Keratinocyte (primary cell): ENCODE results near the gene PLA2G2D. TPM values are rescaled to one million over a fixed set of nuclear protein-coding genes. Genes with fewer than 3 reads are reported as not detected.

Source experiments
- DNase-seq: peaks from one replicate; pipeline ENCODE4 v3.0.0-alpha.2; 2011; ENCODE audit warnings: low read depth, missing footprints, low spot score
- FAIRE-seq: peaks from 2 replicates; lab custom pipeline; 2011; peaks lifted over from hg19 to GRCh38; lab: Jason Lieb, UNC
- H2AFZ ChIP-seq: 2 replicates; pipeline ENCODE4 v1.6.0; 2012; ENCODE audit warnings: low read length, control low read depth, inconsistent platforms; ENCODE audit not compliant: control insufficient read depth
- H3K27ac ChIP-seq: 2 replicates; pipeline ENCODE4 v1.5.1; 2011; ENCODE audit warnings: low read length; ENCODE audit not compliant: control insufficient read depth, insufficient read depth
- H3K27me3 ChIP-seq: 3 replicates; pipeline ENCODE4 v1.6.0; 2011; ENCODE audit warnings: low read length; ENCODE audit not compliant: control insufficient read depth, insufficient read depth; ENCODE audit errors: extremely low read depth
- H3K36me3 ChIP-seq, 2 experiments: 2 replicates in 1 of 2; 3 replicates in 1 of 2; pipeline ENCODE4 v1.5.1; 2011; ENCODE audit warnings: low read length in 2 of 2, mild to moderate bottlenecking in 1 of 2; ENCODE audit not compliant: control insufficient read depth in 2 of 2, insufficient read depth in 2 of 2; ENCODE audit errors: extremely low read depth in 1 of 2
- H3K4me1 ChIP-seq: 3 replicates; pipeline ENCODE4 v1.5.1; 2011; ENCODE audit warnings: low read length; ENCODE audit not compliant: control insufficient read depth, insufficient read depth; ENCODE audit errors: extremely low read depth
- H3K4me2 ChIP-seq: 3 replicates; pipeline ENCODE4 v1.6.0; 2011; ENCODE audit warnings: low read depth, low read length; ENCODE audit not compliant: control insufficient read depth, insufficient read depth; ENCODE audit errors: extremely low read depth
- H3K4me3 ChIP-seq, 3 experiments: fragments of 200-600 bp in 1 of 3; sonication (generic) in 1 of 3; 2 replicates in 2 of 3; 3 replicates in 1 of 3; pipeline ENCODE4 v1.5.1; 2011 to 2016; ENCODE audit warnings: low read length in 3 of 3, mild to moderate bottlenecking in 3 of 3, control low read depth in 2 of 3, inconsistent platforms in 1 of 3, low read depth in 1 of 3, mixed read lengths in 1 of 3, mixed run types in 1 of 3, moderate library complexity in 1 of 3; ENCODE audit not compliant: control insufficient read depth in 2 of 3, insufficient read depth in 2 of 3; ENCODE audit errors: extremely low read depth in 1 of 3
- H3K79me2 ChIP-seq: 2 replicates; pipeline ENCODE4 v1.6.0; 2012; ENCODE audit warnings: low read length; ENCODE audit not compliant: control insufficient read depth, insufficient read depth
- H3K9ac ChIP-seq: 3 replicates; pipeline ENCODE4 v1.6.0; 2011; ENCODE audit warnings: low read length; ENCODE audit not compliant: control insufficient read depth, insufficient read depth; ENCODE audit errors: extremely low read depth
- H3K9me1 ChIP-seq: 3 replicates; pipeline ENCODE4 v1.6.0; 2011; ENCODE audit warnings: low read length; ENCODE audit not compliant: control insufficient read depth, insufficient read depth; ENCODE audit errors: extremely low read depth
- H3K9me3 ChIP-seq: 2 replicates; pipeline ENCODE4 v1.5.1; 2012; ENCODE audit warnings: low read depth, low read length; ENCODE audit not compliant: control insufficient read depth
- H4K20me1 ChIP-seq: 3 replicates; pipeline ENCODE4 v1.6.0; 2011; ENCODE audit warnings: low read length; ENCODE audit not compliant: control insufficient read depth, insufficient read depth; ENCODE audit errors: extremely low read depth
- CTCF ChIP-seq, 3 experiments: IDR thresholded peaks in 1 of 3; conservative IDR thresholded peaks in 1 of 3; optimal IDR thresholded peaks in 1 of 3; 2 replicates in 2 of 3; 3 replicates in 1 of 3; pipeline versions ENCODE3 to v1.5.1; 2011; ENCODE audit warnings: low read length in 3 of 3, mild to moderate bottlenecking in 3 of 3, moderate library complexity in 2 of 3, control low read depth in 1 of 3, inconsistent platforms in 1 of 3; ENCODE audit not compliant: insufficient read depth in 2 of 3; ENCODE audit errors: extremely low read depth in 1 of 3
- EZH2 ChIP-seq: IDR thresholded peaks from one replicate; pipeline ENCODE4 v1.6.1; 2012; ENCODE audit warnings: inconsistent platforms, mild to moderate bottlenecking, low read length, moderate library complexity
- dilution Hi-C: fragments of 300-500 bp; cut with MboI; formaldehyde crosslinking; loops from one replicate; pipeline ENCODE4 v1.7.0; 2020; ENCODE audit warnings: low sequenced_read_pairs; ENCODE audit not compliant: extremely low pct_ligation_motif_present
- polyA plus RNA-seq, 5 experiments: library from polyadenylated mRNA; depleted of rRNA in 3 of 5; stranded (reverse) in 3 of 5; stranded (forward) in 1 of 5; unstranded in 1 of 5; fragments of >200 nt; gene quantifications; 1 replicate in 1 of 5; 2 replicates in 3 of 5; 3 replicates in 1 of 5; pipeline versions ENCODE4 v1.2.1 to v1.2.3, GENCODE V29; 2011 to 2012; ENCODE audit warnings: missing spikeins in 2 of 5, low read depth in 1 of 5, low replicate concordance in 1 of 5

Gene PLA2G2D
- polyA plus RNA-seq, 1 donor (not counting 4 experiments of a cell fraction or from before 2014, with no cell fraction given) = not detected

GRCh38 chr1:20072771-20073170 lies 46.6 kb downstream of the PLA2G2D start:
- Histone ChIP-seq H3K27me3 (peaks cover 14% of the 10 kb centered on the region), H3K9ac (no peak overlapping the region), H3K9me1 (no peaks in the 10 kb centered on the region), H3K27ac (no peak overlapping the region), H3K36me3 (no peaks in the 10 kb centered on the region), H2AFZ (no peak overlapping the region), H3K4me2 (no peak overlapping the region), H4K20me1 (no peaks in the 10 kb centered on the region), H3K79me2 (no peaks in the 10 kb centered on the region), H3K4me1 (no peaks in the 10 kb centered on the region), H3K4me3 (no peak overlapping the region), H3K9me3 (no peaks in the 10 kb centered on the region)
- dilution Hi-C loops = no loop called here
- FAIRE-seq = no peak
- no peak for DNase-seq
- TF ChIP-seq EZH2 (no peak), CTCF (optimal IDR thresholded peaks at IDR 0.05 in 1 of 3, IDR thresholded peaks at IDR 0.05 in 1 of 3, conservative IDR thresholded peaks at IDR 0.05 in 1 of 3; ENCODE audit: extremely low read depth in 1 of 3, insufficient read depth in 2 of 3, low read length in 3 of 3) (no peak)

- dilution Hi-C loops = no loop called here
- Histone ChIP-seq H3K4me3 (no peak overlapping the region), H3K9ac (no peak overlapping the region), H3K27ac (no peak overlapping the region), H4K20me1 (no peaks in the 10 kb centered on the region), H3K4me1 (no peaks in the 10 kb centered on the region), H3K79me2 (no peaks in the 10 kb centered on the region), H3K27me3 (peaks cover 5% of the 10 kb centered on the region), H3K36me3 (no peaks in the 10 kb centered on the region), H3K4me2 (no peak overlapping the region), H3K9me1 (no peaks in the 10 kb centered on the region), H3K9me3 (no peaks in the 10 kb centered on the region), H2AFZ (no peak overlapping the region)
- FAIRE-seq (no peak), DNase-seq (no peak)
- TF ChIP-seq EZH2 (no peak), CTCF (optimal IDR thresholded peaks at IDR 0.05 in 1 of 3, IDR thresholded peaks at IDR 0.05 in 1 of 3, conservative IDR thresholded peaks at IDR 0.05 in 1 of 3; ENCODE audit: extremely low read depth in 1 of 3, insufficient read depth in 2 of 3, low read length in 3 of 3) (no peak)
Observed at GRCh38 chr1:20071416-20071815, 47.9 kb downstream of the PLA2G2D start.
